Endometrial microvascular endothelial cells (primary cell): ENCODE measurements around the gene ADAMTS9. TPM values are rescaled to one million over a fixed set of nuclear protein-coding genes. Genes with fewer than 3 reads are reported as not detected.

Experiments used
- in situ Hi-C: cut with HindIII; loops from 2 replicates; pipeline ENCODE4 v1.10.0; 2017; ENCODE audit warnings: low sequenced_read_pairs, low pct_unique_long_range_greater_than_20kb; ENCODE audit errors: inconsistent ontology term
- total RNA-seq: library from RNA; depleted of rRNA; stranded (reverse); fragments of >200 nt; gene quantifications from one replicate; pipeline ENCODE4 v1.2.3, GENCODE V29; 2015; ENCODE audit errors: inconsistent ontology term

The ADAMTS9 gene, protein sequence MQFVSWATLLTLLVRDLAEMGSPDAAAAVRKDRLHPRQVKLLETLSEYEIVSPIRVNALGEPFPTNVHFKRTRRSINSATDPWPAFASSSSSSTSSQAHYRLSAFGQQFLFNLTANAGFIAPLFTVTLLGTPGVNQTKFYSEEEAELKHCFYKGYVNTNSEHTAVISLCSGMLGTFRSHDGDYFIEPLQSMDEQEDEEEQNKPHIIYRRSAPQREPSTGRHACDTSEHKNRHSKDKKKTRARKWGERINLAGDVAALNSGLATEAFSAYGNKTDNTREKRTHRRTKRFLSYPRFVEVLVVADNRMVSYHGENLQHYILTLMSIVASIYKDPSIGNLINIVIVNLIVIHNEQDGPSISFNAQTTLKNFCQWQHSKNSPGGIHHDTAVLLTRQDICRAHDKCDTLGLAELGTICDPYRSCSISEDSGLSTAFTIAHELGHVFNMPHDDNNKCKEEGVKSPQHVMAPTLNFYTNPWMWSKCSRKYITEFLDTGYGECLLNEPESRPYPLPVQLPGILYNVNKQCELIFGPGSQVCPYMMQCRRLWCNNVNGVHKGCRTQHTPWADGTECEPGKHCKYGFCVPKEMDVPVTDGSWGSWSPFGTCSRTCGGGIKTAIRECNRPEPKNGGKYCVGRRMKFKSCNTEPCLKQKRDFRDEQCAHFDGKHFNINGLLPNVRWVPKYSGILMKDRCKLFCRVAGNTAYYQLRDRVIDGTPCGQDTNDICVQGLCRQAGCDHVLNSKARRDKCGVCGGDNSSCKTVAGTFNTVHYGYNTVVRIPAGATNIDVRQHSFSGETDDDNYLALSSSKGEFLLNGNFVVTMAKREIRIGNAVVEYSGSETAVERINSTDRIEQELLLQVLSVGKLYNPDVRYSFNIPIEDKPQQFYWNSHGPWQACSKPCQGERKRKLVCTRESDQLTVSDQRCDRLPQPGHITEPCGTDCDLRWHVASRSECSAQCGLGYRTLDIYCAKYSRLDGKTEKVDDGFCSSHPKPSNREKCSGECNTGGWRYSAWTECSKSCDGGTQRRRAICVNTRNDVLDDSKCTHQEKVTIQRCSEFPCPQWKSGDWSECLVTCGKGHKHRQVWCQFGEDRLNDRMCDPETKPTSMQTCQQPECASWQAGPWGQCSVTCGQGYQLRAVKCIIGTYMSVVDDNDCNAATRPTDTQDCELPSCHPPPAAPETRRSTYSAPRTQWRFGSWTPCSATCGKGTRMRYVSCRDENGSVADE (N-terminal part only)
- 33.9 TPM for total RNA-seq

- in situ Hi-C loops = loop anchor here (25.0 kb wide), 1 partner anchor 224 kb away; no protein-coding TSS in a partner anchor
These were observed at the start of gene ADAMTS9 for GRCh38 chr3:64687781-64688604. Gene ADAMTS9, minus strand, starts transcription at chr3:64688000. Its CDS starts 343 bp downstream, at chr3:64687657.

GRCh38 chr3:64732576-64732975 is 44.8 kb upstream of the ADAMTS9 start:
- in situ Hi-C loops = no loop called here

DNA sequence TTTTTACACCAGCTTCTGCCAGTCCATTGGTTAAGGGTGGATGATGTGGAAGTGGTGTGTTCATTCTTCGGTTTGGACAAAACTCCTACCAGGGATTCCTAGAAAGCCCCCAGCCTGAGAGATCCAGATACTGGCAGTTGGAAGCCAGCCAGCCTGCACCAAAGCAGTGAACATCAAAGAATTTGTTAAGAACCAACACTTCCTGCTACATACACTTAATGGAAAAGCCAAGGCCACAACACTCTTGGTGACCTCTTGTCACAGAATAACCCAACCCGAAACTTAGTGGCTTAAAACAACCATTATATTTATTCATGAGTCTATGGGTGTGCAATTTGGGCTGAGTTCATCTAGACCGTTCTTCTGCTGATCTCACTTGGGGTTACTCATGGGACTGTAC is 42.9 kb upstream of the ADAMTS9 start:
- in situ Hi-C loops = no loop called here

- in situ Hi-C loops = no loop called here
These were observed 41.2 kb upstream of the ADAMTS9 start for GRCh38 chr3:64728994-64729393.

DNA sequence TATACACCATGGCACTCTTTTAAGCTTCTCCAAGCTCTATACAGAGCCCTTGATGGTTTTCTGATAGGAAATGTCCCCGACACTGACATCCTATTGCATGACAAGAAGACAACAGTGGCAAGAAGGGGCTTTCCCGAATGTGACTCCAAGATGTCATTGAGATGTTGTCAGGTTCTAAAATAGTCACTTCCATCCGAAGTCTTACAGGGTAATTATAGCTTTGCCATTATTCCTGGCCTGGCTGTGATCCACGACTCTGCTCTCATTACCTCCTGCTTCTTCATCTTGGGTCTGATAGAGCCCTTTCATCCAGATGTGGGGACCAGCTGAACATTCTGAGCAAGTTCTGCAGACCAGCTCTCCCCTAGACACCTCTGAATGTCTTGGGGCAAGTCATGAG is 40.6 kb upstream of the ADAMTS9 start:
- in situ Hi-C loops = no loop called here

DNA sequence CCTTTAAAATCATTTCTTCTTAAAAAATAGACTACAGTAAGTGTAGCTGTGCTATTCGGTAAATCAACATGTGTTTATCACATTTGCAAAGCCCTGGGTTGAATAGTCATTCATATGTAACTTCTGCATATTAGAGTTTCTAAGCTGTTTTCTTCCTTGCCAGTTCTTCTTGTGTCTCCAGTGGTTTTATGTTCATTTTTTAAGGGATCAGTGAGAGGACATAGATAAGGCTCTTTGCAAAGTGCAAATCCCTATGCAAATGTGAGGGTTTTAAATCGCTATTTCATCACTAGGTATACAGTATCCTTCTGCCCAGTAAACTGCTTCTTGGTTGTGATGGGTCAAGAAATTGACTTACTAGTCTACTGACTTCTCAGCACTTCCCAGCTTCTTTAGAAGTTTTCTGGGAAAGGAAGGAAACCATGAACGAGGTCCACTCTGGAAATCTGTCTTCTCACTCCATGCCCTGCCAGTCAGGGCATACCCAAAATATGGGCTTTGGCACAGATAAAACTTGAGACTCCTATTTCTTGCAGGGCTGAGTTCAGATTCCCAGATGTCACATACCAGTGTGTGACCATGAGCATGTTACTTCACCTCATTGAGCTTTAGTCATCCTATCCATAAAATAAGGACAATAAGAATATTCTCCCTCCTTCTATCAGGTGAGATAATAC is 38.8 kb upstream of the ADAMTS9 start:
- in situ Hi-C loops = no loop called here

- in situ Hi-C loops = no loop called here
These were observed 31.2 kb upstream of the ADAMTS9 start for GRCh38 chr3:64718976-64719375.

- in situ Hi-C loops = no loop called here
These were observed 30.2 kb upstream of the ADAMTS9 start for GRCh38 chr3:64717872-64718613.

DNA sequence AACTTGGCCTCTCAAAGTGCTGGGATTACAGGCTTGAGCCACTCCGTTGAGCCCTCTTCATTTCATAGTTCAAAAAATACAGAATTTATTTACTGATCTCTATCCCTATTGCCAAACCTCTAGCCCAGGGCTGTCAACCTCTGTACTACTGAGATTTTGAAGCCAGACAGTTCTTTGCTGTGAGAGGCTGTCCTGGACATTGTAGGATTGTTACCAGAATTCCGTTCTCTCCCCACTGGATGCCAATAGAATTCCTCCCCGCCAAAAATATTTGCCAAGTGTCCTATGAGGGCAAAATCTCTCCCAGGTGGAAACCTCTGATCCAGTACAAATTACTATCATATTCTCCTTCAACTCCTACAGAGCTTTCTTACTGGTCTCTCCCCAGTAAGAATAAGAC is 29.6 kb upstream of the ADAMTS9 start:
- in situ Hi-C loops = no loop called here

DNA sequence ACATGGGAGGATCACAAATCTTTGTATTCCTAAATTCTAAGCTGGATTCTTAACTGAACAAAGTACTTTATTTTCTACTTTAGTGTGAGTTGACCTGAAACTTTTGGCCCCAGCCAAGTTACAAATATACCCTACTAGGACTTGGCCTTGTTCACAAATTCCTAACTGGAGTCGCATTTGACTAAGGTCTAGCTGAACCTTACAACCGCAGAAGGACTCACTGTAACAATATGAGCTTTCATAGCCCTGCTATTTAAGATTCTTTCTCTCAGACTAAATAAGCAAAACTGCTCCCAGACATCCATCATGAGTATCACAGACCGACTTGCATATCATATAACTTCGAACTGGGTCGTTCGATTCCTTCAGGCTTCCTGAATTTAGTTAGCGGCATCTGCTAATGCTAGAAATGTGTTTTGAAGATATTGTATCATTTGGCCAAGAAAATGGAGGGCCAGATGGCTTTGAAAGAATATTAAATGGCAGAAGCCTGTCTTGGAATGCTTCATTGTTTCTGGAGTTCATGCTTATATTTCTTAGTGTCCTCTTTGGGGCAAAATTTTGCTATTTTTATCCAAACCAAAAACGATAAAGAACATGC is 28.4 kb upstream of the ADAMTS9 start:
- in situ Hi-C loops = no loop called here

GRCh38 chr3:64715211-64715982 is 27.6 kb upstream of the ADAMTS9 start:
- in situ Hi-C loops = no loop called here

DNA sequence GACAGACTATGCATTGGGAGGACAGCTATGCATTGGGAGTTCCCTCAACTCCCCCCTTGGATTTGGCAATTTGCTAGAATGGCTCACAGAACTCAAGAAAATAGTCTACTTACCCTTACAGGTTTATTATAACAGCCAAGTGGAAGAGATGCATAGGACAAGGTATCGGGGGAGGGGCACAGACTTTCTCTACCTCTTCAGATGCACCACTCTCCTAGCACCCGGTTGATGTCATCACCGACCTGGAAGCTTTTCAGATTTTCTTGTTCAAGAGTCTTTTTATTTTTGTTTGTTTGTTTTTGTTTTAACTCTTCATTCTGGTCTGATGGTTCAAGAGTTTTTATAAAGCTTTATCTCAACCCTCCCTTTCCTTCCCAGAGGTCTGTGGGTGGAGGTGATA is 20.7 kb upstream of the ADAMTS9 start:
- in situ Hi-C loops = no loop called here

GRCh38 chr3:64705946-64706345 is 18.1 kb upstream of the ADAMTS9 start:
- in situ Hi-C loops = no loop called here

GRCh38 chr3:64696896-64697295 is 9.1 kb upstream of the ADAMTS9 start:
- in situ Hi-C loops = loop anchor here (25.0 kb wide), 1 partner anchor 215 kb away; no protein-coding TSS in a partner anchor

- in situ Hi-C loops = loop anchor here (25.0 kb wide), 1 partner anchor 218 kb away; no protein-coding TSS in a partner anchor
These were observed 6.3 kb upstream of the ADAMTS9 start for GRCh38 chr3:64694114-64694513.

- in situ Hi-C loops = loop anchor here (25.0 kb wide), 1 partner anchor 219 kb away; no protein-coding TSS in a partner anchor
These were observed 5.2 kb upstream of the ADAMTS9 start for GRCh38 chr3:64693031-64693430.
